HEK293 (cell line): ENCODE measurements around the gene SLC39A13.

Experiments used
- CTCF ChIA-PET: fragments of 350-600 bp; formaldehyde crosslinking; extraction: SDS; loops from one replicate; lab custom pipeline; 2021; ENCODE audit warnings: antibody characterized with exemption; lab: Yijun Ruan, JAX
- POLR2A ChIA-PET: fragments of 300-600 bp; formaldehyde crosslinking; extraction: SDS; loops from one replicate; lab custom pipeline; 2020; ENCODE audit warnings: antibody characterized with exemption, inconsistent platforms; lab: Yijun Ruan, JAX
- H3K27ac ChIP-seq: fragments of 200-500 bp; sonication (Bioruptor generic); 2 replicates; pipeline ENCODE4 v1.5.1; 2014; ENCODE audit warnings: low read depth, low read length, control low read depth, inconsistent platforms; ENCODE audit errors: extremely low read depth
- H3K36me3 ChIP-seq, 2 experiments: fragments of 200-500 bp in 1 of 2; sonication (Bioruptor generic) in 1 of 2; 1 replicate in 1 of 2; 2 replicates in 1 of 2; pipeline ENCODE4 v1.5.1; 2014 to 2017; ENCODE audit warnings: inconsistent platforms in 2 of 2, low read length in 2 of 2; ENCODE audit not compliant: control insufficient read depth in 2 of 2, insufficient read depth in 1 of 2
- H3K4me1 ChIP-seq: fragments of 200-500 bp; sonication (Bioruptor generic); 2 replicates; pipeline ENCODE4 v1.5.1; 2014; ENCODE audit warnings: mild to moderate bottlenecking, low read length, inconsistent platforms; ENCODE audit not compliant: control insufficient read depth, insufficient read depth
- H3K4me3 ChIP-seq: 2 replicates; pipeline ENCODE4 v1.5.1; 2011; ENCODE audit warnings: low read depth, mild to moderate bottlenecking, control low read depth, low read length, moderate library complexity
- H3K9me3 ChIP-seq: fragments of 200-500 bp; sonication (Bioruptor generic); 2 replicates; pipeline ENCODE4 v1.5.1; 2014; ENCODE audit warnings: low read depth, low read length, inconsistent platforms; ENCODE audit not compliant: control insufficient read depth, insufficient read depth
- EGR2 ChIP-seq: fragments of 450-650 bp; formaldehyde crosslinking; IDR thresholded peaks from 2 replicates; pipeline ENCODE4 v1.5.1; 2016; ENCODE audit warnings: low read depth, missing biosample characterization, missing genetic modification characterization
- GLI2 ChIP-seq: fragments of 450-650 bp; formaldehyde crosslinking; IDR thresholded peaks from 2 replicates; pipeline ENCODE4; 2017; ENCODE audit warnings: missing biosample characterization, missing genetic modification characterization, low read depth, borderline replicate concordance
- KLF8 ChIP-seq: fragments of 450-650 bp; formaldehyde crosslinking; IDR thresholded peaks from 2 replicates; pipeline ENCODE4 v1.5.1; 2016; ENCODE audit warnings: missing biosample characterization, missing genetic modification characterization
- MZF1 ChIP-seq: fragments of 450-650 bp; formaldehyde crosslinking; IDR thresholded peaks from 2 replicates; pipeline ENCODE4 v1.5.1; 2017; ENCODE audit warnings: missing biosample characterization, missing genetic modification characterization, borderline replicate concordance
- PBX3 ChIP-seq: sonication (generic); formaldehyde crosslinking; IDR thresholded peaks from 2 replicates; pipeline ENCODE4 v1.8.1; 2022; ENCODE audit warnings: mild to moderate bottlenecking, moderate library complexity, missing genetic modification reagents
- SCRT2 ChIP-seq: fragments of 450-650 bp; formaldehyde crosslinking; IDR thresholded peaks from 2 replicates; pipeline ENCODE4 v1.5.1; 2016; ENCODE audit warnings: missing biosample characterization, missing genetic modification characterization
- SETDB1 ChIP-seq: IDR thresholded peaks from one replicate; pipeline ENCODE4 v1.6.1; 2017; ENCODE audit warnings: mild to moderate bottlenecking, low read length, moderate library complexity, mixed read lengths; ENCODE audit not compliant: insufficient read length
- ZFHX2 ChIP-seq: fragments of 450-650 bp; formaldehyde crosslinking; conservative IDR thresholded peaks from 2 replicates; pipeline ENCODE4 v1.5.1; 2016; ENCODE audit warnings: missing biosample characterization, missing genetic modification characterization
- ZFP41 ChIP-seq: fragments of 450-650 bp; formaldehyde crosslinking; IDR thresholded peaks from 2 replicates; pipeline ENCODE4 v1.5.1; 2016; ENCODE audit warnings: missing biosample characterization, missing genetic modification characterization, borderline replicate concordance
- ZFP69B ChIP-seq: fragments of 450-650 bp; formaldehyde crosslinking; IDR thresholded peaks from 2 replicates; pipeline ENCODE4 v1.5.1; 2016; ENCODE audit warnings: missing biosample characterization, missing genetic modification characterization
- ZNF112 ChIP-seq: fragments of 450-650 bp; formaldehyde crosslinking; IDR thresholded peaks from 2 replicates; pipeline ENCODE4 v1.5.0; 2017; ENCODE audit warnings: missing biosample characterization, missing genetic modification characterization
- ZNF138 ChIP-seq: fragments of 450-650 bp; formaldehyde crosslinking; IDR thresholded peaks from 2 replicates; pipeline ENCODE4 v1.5.1; 2016; ENCODE audit warnings: missing biosample characterization, missing genetic modification characterization, borderline replicate concordance
- ZNF146 ChIP-seq: fragments of 450-650 bp; formaldehyde crosslinking; IDR thresholded peaks from 2 replicates; pipeline ENCODE4 v1.5.1; 2016; ENCODE audit warnings: missing biosample characterization, missing genetic modification characterization
- ZNF202 ChIP-seq: fragments of 450-650 bp; formaldehyde crosslinking; IDR thresholded peaks from 2 replicates; pipeline ENCODE4 v1.5.1; 2016; ENCODE audit warnings: missing biosample characterization, missing genetic modification characterization, borderline replicate concordance
- ZNF311 ChIP-seq: fragments of 450-650 bp; formaldehyde crosslinking; IDR thresholded peaks from 2 replicates; pipeline ENCODE4 v1.5.1; 2017; ENCODE audit warnings: missing biosample characterization, missing genetic modification characterization, borderline replicate concordance
- ZNF335 ChIP-seq: fragments of 450-650 bp; formaldehyde crosslinking; conservative IDR thresholded peaks from 2 replicates; pipeline ENCODE4 v1.5.1; 2016; ENCODE audit warnings: missing biosample characterization, missing genetic modification characterization
- ZNF394 ChIP-seq: fragments of 450-650 bp; formaldehyde crosslinking; IDR thresholded peaks from 2 replicates; pipeline ENCODE4 v1.5.1; 2016; ENCODE audit warnings: missing biosample characterization, missing genetic modification characterization, mild to moderate bottlenecking, moderate library complexity, borderline replicate concordance
- ZNF416 ChIP-seq: fragments of 450-650 bp; formaldehyde crosslinking; IDR thresholded peaks from 2 replicates; pipeline ENCODE4 v1.5.1; 2016; ENCODE audit warnings: missing biosample characterization, missing genetic modification characterization
- ZNF521 ChIP-seq: fragments of 450-650 bp; formaldehyde crosslinking; IDR thresholded peaks from 2 replicates; pipeline ENCODE4 v1.5.1; 2017; ENCODE audit warnings: missing biosample characterization, mild to moderate bottlenecking, missing genetic modification characterization
- ZNF548 ChIP-seq: fragments of 450-650 bp; formaldehyde crosslinking; IDR thresholded peaks from 2 replicates; pipeline ENCODE4 v1.5.1; 2016; ENCODE audit warnings: missing biosample characterization, missing genetic modification characterization
- ZNF768 ChIP-seq: fragments of 450-650 bp; formaldehyde crosslinking; IDR thresholded peaks from 2 replicates; pipeline ENCODE4 v1.5.1; 2018; ENCODE audit warnings: missing biosample characterization, mild to moderate bottlenecking, missing genetic modification characterization
- ZNF830 ChIP-seq: fragments of 450-650 bp; IDR thresholded peaks from 2 replicates; pipeline ENCODE4 v1.5.0; 2018; ENCODE audit warnings: missing biosample characterization, missing genetic modification characterization, low read depth, mild to moderate bottlenecking, moderate library complexity
- ZSCAN23 ChIP-seq: fragments of 450-650 bp; formaldehyde crosslinking; IDR thresholded peaks from 2 replicates; pipeline ENCODE4 v1.5.1; 2016; ENCODE audit warnings: missing biosample characterization, missing genetic modification characterization
- TF ChIP-seq, protein P1 (sequence below): fragments of 450-650 bp; formaldehyde crosslinking; IDR thresholded peaks from 2 replicates; pipeline ENCODE4 v1.5.1; 2016; ENCODE audit warnings: missing biosample characterization, missing genetic modification characterization
- TF ChIP-seq, protein P2 (sequence below): fragments of 450-650 bp; formaldehyde crosslinking; IDR thresholded peaks from 2 replicates; pipeline ENCODE4; 2016; ENCODE audit warnings: missing biosample characterization, missing genetic modification characterization

SLC39A13 gene

DNA sequence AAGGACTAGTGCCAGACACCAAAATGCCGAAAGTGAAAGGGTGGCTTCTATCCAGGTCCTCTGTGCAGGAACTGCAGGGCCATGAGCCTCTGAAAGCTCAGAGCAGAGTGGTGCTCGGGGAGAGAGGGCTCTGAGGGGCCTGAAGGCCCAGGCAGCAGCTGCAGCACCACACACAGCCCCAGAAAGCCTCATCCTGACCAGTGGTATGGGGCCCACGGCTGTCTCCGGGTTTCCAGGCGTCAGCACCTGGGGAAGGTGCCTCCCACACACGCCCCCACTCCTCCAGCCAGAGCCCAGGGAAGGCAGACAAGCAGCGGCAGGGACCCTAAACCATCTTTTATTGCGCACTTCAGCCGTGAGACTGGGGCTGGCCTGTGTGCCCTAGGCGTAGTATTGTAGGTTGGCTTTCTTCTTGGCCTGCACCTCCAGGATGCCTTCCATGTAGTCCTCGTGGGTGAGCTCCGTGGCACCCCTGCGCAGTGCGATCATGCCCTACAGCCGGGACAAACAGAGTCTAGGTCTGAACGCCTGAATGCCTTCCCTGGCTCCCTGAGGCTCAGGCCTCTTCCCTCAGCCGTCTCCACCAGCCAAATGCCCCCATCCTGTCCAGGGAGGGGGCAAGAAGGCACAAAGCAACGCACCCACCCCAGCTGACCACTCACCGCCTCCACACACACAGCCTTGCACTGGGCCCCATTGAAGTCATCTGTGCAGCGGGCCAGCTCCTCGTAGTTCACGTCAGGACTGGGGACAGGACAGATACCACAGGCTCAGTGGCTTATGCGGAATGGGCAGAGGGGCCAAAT lies 10.3 kb downstream of the SLC39A13 start:
- ChIA-PET POLR2A (no interaction called here), CTCF (no interaction called here)

GRCh38 chr11:47425611-47426010 lies 17.2 kb downstream of the SLC39A13 start:
- Histone ChIP-seq H3K27ac (peak overlapping the region; percentile 73; the same call in 1 of the 2 replicates), H3K4me3 (peak overlapping the region; percentile 100), H3K9me3 (no peaks in the 10 kb centered on the region), H3K36me3 (peaks cover 7 to 46% of the 10 kb centered on the region in 2 experiments; a peak in 2 of 3 replicates), H3K4me1 (0 out of 2 replicates have a peak, but pooled peaks cover 3% of the 10 kb centered on the region)
- ChIA-PET CTCF (interaction anchor here (1.1 to 2.0 kb wide), 5 partner anchors 13 to 246 kb away, joined by 3 to 14 read pairs (median 7); no protein-coding TSS in a partner anchor), POLR2A (interaction anchor here (0.5 to 4.1 kb wide), 6 partner anchors 8 to 134 kb away, joined by 3 to 37 read pairs (median 6); partner anchors contain the start of gene SLC39A13)
- no peak for TF ChIP-seq GLI2 (tag by site-specific recombination)
- TF ChIP-seq, protein P1, sequence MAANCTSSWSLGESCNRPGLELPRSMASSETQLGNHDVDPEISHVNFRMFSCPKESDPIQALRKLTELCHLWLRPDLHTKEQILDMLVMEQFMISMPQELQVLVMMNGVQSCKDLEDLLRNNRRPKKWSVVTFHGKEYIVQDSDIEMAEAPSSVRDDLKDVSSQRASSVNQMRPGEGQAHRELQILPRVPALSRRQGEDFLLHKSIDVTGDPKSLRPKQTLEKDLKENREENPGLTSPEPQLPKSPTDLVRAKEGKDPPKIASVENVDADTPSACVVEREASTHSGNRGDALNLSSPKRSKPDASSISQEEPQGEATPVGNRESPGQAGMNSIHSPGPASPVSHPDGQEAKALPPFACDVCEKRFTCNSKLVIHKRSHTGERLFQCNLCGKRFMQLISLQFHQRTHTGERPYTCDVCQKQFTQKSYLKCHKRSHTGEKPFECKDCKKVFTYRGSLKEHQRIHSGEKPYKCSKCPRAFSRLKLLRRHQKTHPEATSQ (tag by site-specific recombination) = no peak
- TF ChIP-seq ZNF394 (tag by site-specific recombination) = no peak
- TF ChIP-seq KLF8 (tag by site-specific recombination) = no peak
- no peak for TF ChIP-seq SETDB1
- no peak for TF ChIP-seq ZNF416
- no peak for TF ChIP-seq ZNF202 (tag by site-specific recombination)
- TF ChIP-seq ZNF112 (tag by site-specific recombination) = no peak
- no peak for TF ChIP-seq ZNF830
- TF ChIP-seq ZNF311 (tag by site-specific recombination) = no peak
- no peak for TF ChIP-seq ZNF138 (tag by site-specific recombination)
- TF ChIP-seq SCRT2 (tag by site-specific recombination) = no peak
- no peak for TF ChIP-seq ZNF768 (tag by site-specific recombination)

More for the DNA sequence above, 10.3 kb downstream of the SLC39A13 start:
- H3K36me3 ChIP-seq = peaks cover 6 to 84% of the 10 kb centered on the region in 2 experiments; a peak in 2 of 3 replicates
- H3K9me3 ChIP-seq = no peaks in the 10 kb centered on the region
- no peak overlapping the region for H3K4me3 ChIP-seq
- H3K4me1 ChIP-seq = no peaks in the 10 kb centered on the region
- no peak overlapping the region for H3K27ac ChIP-seq
- peak; percentile 27; the same call in 1 of the 2 replicates for TF ChIP-seq EGR2
- 0 out of 2 replicates have a peak, but pooled peaks have one; percentile 28 for TF ChIP-seq ZFP69B (tag by site-specific recombination)
- peak; percentile 48 for TF ChIP-seq ZFHX2 (tag by site-specific recombination)
- no peak for TF ChIP-seq MZF1 (tag by site-specific recombination)

DNA sequence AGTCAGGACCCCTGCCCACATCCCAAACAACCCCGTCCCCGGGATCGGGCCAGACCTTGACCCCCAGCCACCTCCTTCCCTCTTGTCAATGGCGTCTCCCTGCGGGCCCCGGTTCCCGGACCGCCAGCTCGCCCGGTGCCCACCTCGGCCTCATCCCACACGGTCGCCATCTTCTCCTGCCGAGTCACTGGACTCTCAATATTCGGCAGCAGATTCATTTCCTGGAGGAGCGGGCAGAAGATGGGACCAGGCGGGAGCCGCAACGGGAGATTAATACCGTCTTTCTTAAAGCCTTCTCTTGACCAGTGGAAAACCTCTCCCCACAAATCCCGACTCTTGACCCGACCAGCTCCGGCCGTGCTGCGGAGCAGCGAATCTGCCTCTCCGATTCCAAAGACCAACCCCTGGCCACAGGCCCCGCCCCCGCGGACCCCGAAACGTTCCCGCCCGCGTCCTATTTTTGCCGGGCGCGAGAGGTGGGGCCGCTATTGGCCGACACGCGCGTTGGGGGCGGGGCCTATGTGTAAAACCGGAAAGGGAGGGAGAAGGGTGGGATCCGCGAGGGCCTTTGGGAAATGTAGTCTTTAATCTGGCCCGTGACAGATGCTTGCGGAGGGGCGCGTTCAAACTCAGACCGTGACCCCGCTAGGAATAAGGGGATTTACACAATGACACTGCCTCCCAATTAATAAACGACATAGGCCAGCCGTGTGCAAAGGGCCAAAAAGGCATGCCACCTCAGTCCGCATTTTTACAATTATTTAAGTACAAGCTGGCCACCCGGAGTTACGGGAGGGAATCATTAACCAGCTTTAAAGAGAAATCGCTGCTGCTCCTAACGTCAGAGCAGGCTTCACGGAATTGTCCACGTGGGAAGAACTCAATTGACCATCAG lies 17.9 kb downstream of the SLC39A13 start, which contains the start of gene PSMC3:
PSMC3 (minus strand) TSS at position 378 of the 895 bp plus-strand sequence; CDS start at position 218, 160 bp downstream.
- Histone ChIP-seq H3K9me3 (no peaks in the 10 kb centered on the region), H3K27ac (peak within 1 kb of the TSS; percentile 73), H3K4me3 (peak within 1 kb of the TSS; percentile 100), H3K36me3 (peaks cover 7 to 39% of the 10 kb centered on the region in 2 experiments; a peak in 2 of 3 replicates), H3K4me1 (0 out of 2 replicates have a peak, but pooled peaks cover 3% of the 10 kb centered on the region)
- POLR2A ChIA-PET = interaction anchor here (0.5 to 4.1 kb wide), 10 partner anchors 9 to 212 kb away, joined by 3 to 37 read pairs (median 4); partner anchors contain the start of gene SLC39A13
- CTCF ChIA-PET = interaction anchor here (0.5 to 1.9 kb wide), 8 partner anchors 14 to 115 kb away, joined by 3 to 10 read pairs (median 4); no protein-coding TSS in a partner anchor
- peak; percentile 7 for TF ChIP-seq ZNF335
- no peak for TF ChIP-seq ZNF548
- peak; percentile 51; the same call in 1 of the 2 replicates for TF ChIP-seq ZSCAN23 (tag by site-specific recombination)
- no peak for TF ChIP-seq ZFP41 (tag by site-specific recombination)
- no peak for TF ChIP-seq ZNF146 (tag by site-specific recombination)
- TF ChIP-seq PBX3 = 0 out of 2 replicates have a peak, but pooled peaks have one; percentile 58
- no peak for TF ChIP-seq ZNF202 (tag by site-specific recombination)
- TF ChIP-seq ZNF521 (tag by site-specific recombination) = no peak
- TF ChIP-seq, protein P2, sequence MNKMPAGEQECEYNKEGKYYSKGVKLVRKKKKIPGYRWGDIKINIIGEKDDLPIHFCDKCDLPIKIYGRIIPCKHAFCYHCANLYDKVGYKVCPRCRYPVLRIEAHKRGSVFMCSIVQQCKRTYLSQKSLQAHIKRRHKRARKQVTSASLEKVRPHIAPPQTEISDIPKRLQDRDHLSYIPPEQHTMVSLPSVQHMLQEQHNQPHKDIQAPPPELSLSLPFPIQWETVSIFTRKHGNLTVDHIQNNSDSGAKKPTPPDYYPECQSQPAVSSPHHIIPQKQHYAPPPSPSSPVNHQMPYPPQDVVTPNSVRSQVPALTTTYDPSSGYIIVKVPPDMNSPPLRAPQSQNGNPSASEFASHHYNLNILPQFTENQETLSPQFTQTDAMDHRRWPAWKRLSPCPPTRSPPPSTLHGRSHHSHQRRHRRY = no peak
